Pancreas (tissue), 10 donors: Measurements from ENCODE around the gene PSME2. TPM values are rescaled to one million over a fixed set of nuclear protein-coding genes. Genes with fewer than 3 reads are reported as not detected.
"Not testable (repeated sequence)": the region's sequence is repeated elsewhere in the genome, so short reads cannot be mapped to it uniquely, and the experiment has no call there.

Experiments
- ATAC-seq, 4 donors: fragments of 200-7000 bp; cut with Tn5 transposase; one replicate each; pipeline versions ENCODE4 v1.8.0 to v1.9.1; 2020; ENCODE audit warnings: mild to moderate bottlenecking in 4 of 4, moderate library complexity in 4 of 4
- DNase-seq, 6 donors: peaks; one replicate each; pipeline ENCODE4 v3.0.0-alpha.2; 2020
- FAIRE-seq: peaks from 2 replicates; lab custom pipeline; 2012; peaks lifted over from hg19 to GRCh38; lab: Jason Lieb, UNC
- H3K27ac ChIP-seq, 4 donors: fragments of 200-600 bp; sonication (generic); 1 replicate in 3 of 4; 2 replicates in 1 of 4; pipeline versions ENCODE4 v1.5.0 to v1.8.0; 2020
- H3K27me3 ChIP-seq, 4 donors: fragments of 200-600 bp; one replicate each; pipeline ENCODE4 v1.8.0; 2021
- H3K36me3 ChIP-seq, 3 donors: fragments of 200-600 bp; sonication (generic) in 1 of 3; one replicate each; pipeline versions ENCODE4 v1.5.0 to v1.8.0; 2020 to 2021
- H3K4me1 ChIP-seq, 3 donors: fragments of 200-600 bp; one replicate each; pipeline ENCODE4 v1.8.0; 2021
- H3K4me3 ChIP-seq, 4 donors: fragments of 200-600 bp; sonication (generic) in 2 of 4; one replicate each; pipeline versions ENCODE4 v1.5.0 to v1.8.0; 2020 to 2021
- H3K9me3 ChIP-seq, 4 donors: fragments of 200-600 bp; one replicate each; pipeline ENCODE4 v1.8.0; 2021
- CTCF ChIP-seq, 4 donors: fragments of 200-600 bp; sonication (generic) in 3 of 4; IDR thresholded peaks; one replicate each; pipeline versions ENCODE4 v1.5.0 to v1.8.0; 2021; ENCODE audit warnings: antibody characterized with exemption in 4 of 4
- WGBS, 2 donors: extraction: QIAGEN DNeasy Blood & Tissue Kit; methylation state at CpG; one replicate each; pipeline ENCODE4 v1.1.7; 2013; 5-methylcytosine and 5-hydroxymethylcytosine counted together
- intact Hi-C, 3 donors: fragments of 100-400 bp; cut with DNase I; formaldehyde crosslinking; loops; one replicate each; pipeline versions ENCODE4 v1.11.1 to v1.14.2; 2022
- polyA plus RNA-seq, 2 donors: library from polyadenylated mRNA; stranded (reverse); fragments of 200-250 nt; gene quantifications; one replicate each; pipeline ENCODE4 v1.2.3, GENCODE V29; 2013
- total RNA-seq, 6 donors: library from RNA; stranded (reverse); fragmentation: NEBNext Ultra II Directional in 4 of 6; extraction: Animal tissue kit (Norgen Biotek cat#: 25700) in 4 of 6; gene quantifications; one replicate each; pipeline versions ENCODE4 v1.2.1 to v1.2.4, GENCODE V29; 2021 to 2023
- donor health status: healthy with polysubstance abuse.
- donor health status: DM: no; HTN: no; CAD: no; lungs with moderate emphysema.
- donor health status: DM: no; HTN: no; CAD: no.
- donor health status: control.
- donor health status: control.
- donor health status: Bipolar disorder and iron deficiency.
- donor health status: DM: yes; HTN: yes; CAD: no.
- donor health status: DM: no; HTN: no; CAD: no.
- donor health status: DM: no; HTN: no; CAD: no.
- donor health status: DM: yes; HTN: yes; CAD: no.

Gene PSME2
- total and polyA plus RNA-seq, 8 donors = 33.9 to 285 (median 77.9) TPM

- Histone ChIP-seq H3K27me3 (no peaks in the 10 kb centered on the region), H3K27ac (peak overlapping the region in 2 of 4 donors; percentile 45 to 50), H3K36me3 (no peaks in the 10 kb centered on the region), H3K4me3 (no peak overlapping the region), H3K9me3 (no peaks in the 10 kb centered on the region), H3K4me1 (peaks cover 3 to 27% (median 16%) of the 10 kb centered on the region in 3 donors)
- intact Hi-C loops = no loop called here
- no peak for DNase-seq
- ATAC-seq = no peak
- TF ChIP-seq CTCF (IDR thresholded peaks at IDR 0.05) = no peak
- 76 to 78% methylated on average over 9 of the region's 9 CpGs for WGBS, 2 donors
- FAIRE-seq = no peak
Observed at GRCh38 chr14:24110060-24110459, 36.4 kb downstream of the PSME2 start.

GRCh38 chr14:24108336-24108874 is 38.0 kb downstream of the PSME2 start:
- no peaks in the 10 kb centered on the region for H3K36me3 ChIP-seq
- WGBS, 2 donors = 30% methylated on average over 5 of the region's 5 CpGs
- peak overlapping the region in 2 of 4 donors; percentile 72 to 80 for H3K27ac ChIP-seq
- ATAC-seq (peak in 1 of 4 donors; percentile 11), DNase-seq (no peak), FAIRE-seq (no peak)
- intact Hi-C loops = no loop called here
- no peak overlapping the region for H3K4me3 ChIP-seq
- H3K4me1 ChIP-seq = peaks cover 3 to 25% (median 16%) of the 10 kb centered on the region in 3 donors
- no peaks in the 10 kb centered on the region for H3K27me3 ChIP-seq
- H3K9me3 ChIP-seq = no peaks in the 10 kb centered on the region
- TF ChIP-seq CTCF (IDR thresholded peaks at IDR 0.05) = no peak

GRCh38 chr14:24106672-24107271 is 39.6 kb downstream of the PSME2 start:
- Histone ChIP-seq H3K4me3 (no peak overlapping the region), H3K27ac (no peak overlapping the region), H3K27me3 (no peaks in the 10 kb centered on the region), H3K9me3 (no peaks in the 10 kb centered on the region), H3K36me3 (no peaks in the 10 kb centered on the region), H3K4me1 (peaks cover 3 to 23% (median 16%) of the 10 kb centered on the region in 3 donors)
- DNase-seq (no peak), ATAC-seq (peak in 1 of 4 donors; percentile 10), FAIRE-seq (no peak)
- intact Hi-C loops = no loop called here
- 71 to 77% methylated on average over 4 of the region's 4 CpGs for WGBS, 2 donors
- TF ChIP-seq CTCF (IDR thresholded peaks at IDR 0.05) = no peak

- H3K4me3 ChIP-seq, H3K36me3 ChIP-seq, H3K9me3 ChIP-seq, H3K27me3 ChIP-seq, H3K27ac ChIP-seq, ATAC-seq, FAIRE-seq, intact Hi-C loops, DNase-seq: not testable (repeated sequence)
- peaks cover 3 to 19% (median 11%) of the 10 kb centered on the region in 3 donors for H3K4me1 ChIP-seq
- WGBS, 2 donors = 90 to 91% methylated on average over 8 of the region's 8 CpGs
Observed at GRCh38 chr14:24105609-24106239, 40.7 kb downstream of the PSME2 start.

- no peak for FAIRE-seq
Observed at GRCh38 chr14:24103451-24103850, 43.0 kb downstream of the PSME2 start.

More at GRCh38 chr14:24103451-24103850, 43.0 kb downstream of the PSME2 start:
- no peak overlapping the region for H3K4me3 ChIP-seq
- ATAC-seq = no peak
- TF ChIP-seq CTCF (IDR thresholded peaks at IDR 0.05) = no peak
- no peaks in the 10 kb centered on the region for H3K36me3 ChIP-seq
- no peaks in the 10 kb centered on the region for H3K9me3 ChIP-seq
- 93 to 95% methylated on average over 13 of the region's 13 CpGs for WGBS, 2 donors
- intact Hi-C loops = no loop called here
- H3K27ac ChIP-seq = no peak overlapping the region
- DNase-seq = peak in 1 of 6 donors; percentile 55
- no peaks in the 10 kb centered on the region for H3K27me3 ChIP-seq
- peaks cover 4 to 11% (median 5%) of the 10 kb centered on the region in 3 donors for H3K4me1 ChIP-seq
